Endothelial cell of umbilical vein (primary cell): ENCODE data around the gene INPP4B. TPM values are rescaled to one million over a fixed set of nuclear protein-coding genes. Genes with fewer than 3 reads are reported as not detected.

Experiments
- BruUV-seq: library from RNA; stranded (reverse); fragments of 400-500 nt; replicated peaks from 2 replicates; lab custom pipeline; 2021; lab: Mats Ljungman, UMichigan
- CTCF ChIA-PET: fragments of 300-600, 350-600 bp; sonication (Branson Sonifier 250); formaldehyde crosslinking; loops from one replicate; lab custom pipeline; 2021; ENCODE audit warnings: antibody characterized with exemption, inconsistent platforms; lab: Charles Lee
- POLR2A ChIA-PET: fragments of 300-600, 350-600 bp; sonication (Branson Sonifier 250); formaldehyde crosslinking; loops from one replicate; lab custom pipeline; 2021; ENCODE audit warnings: antibody characterized with exemption, inconsistent platforms; lab: Charles Lee
- DNase-seq: peaks from one replicate; pipeline ENCODE4 v3.0.0-alpha.2; 2011; ENCODE audit warnings: low read depth, low spot score
- FAIRE-seq: peaks from 2 replicates; lab custom pipeline; 2011; peaks lifted over from hg19 to GRCh38; lab: Jason Lieb, UNC
- H2AFZ ChIP-seq: 2 replicates; pipeline ENCODE4 v1.6.0; 2012; ENCODE audit warnings: low read depth, low read length, control low read depth, inconsistent platforms
- H3K27ac ChIP-seq: 2 replicates; pipeline ENCODE4 v1.5.1; 2011; ENCODE audit warnings: low read depth, mild to moderate bottlenecking, control low read depth, low read length, moderate library complexity; ENCODE audit not compliant: insufficient read depth
- H3K27me3 ChIP-seq, 2 experiments: 2 replicates each; pipeline versions ENCODE4 v1.6.0 to v1.6.1; 2011; ENCODE audit warnings: low read length in 2 of 2, mixed read lengths in 1 of 2; ENCODE audit not compliant: control insufficient read depth in 2 of 2, insufficient read depth in 2 of 2
- H3K36me3 ChIP-seq, 2 experiments: 2 replicates in 1 of 2; 3 replicates in 1 of 2; pipeline ENCODE4 v1.5.1; 2011; ENCODE audit warnings: low read length in 2 of 2, mild to moderate bottlenecking in 1 of 2, moderate library complexity in 1 of 2; ENCODE audit not compliant: control insufficient read depth in 2 of 2, insufficient read depth in 2 of 2; ENCODE audit errors: extremely low read depth in 1 of 2
- H3K4me1 ChIP-seq: 3 replicates; pipeline ENCODE4 v1.5.1; 2011; ENCODE audit warnings: mild to moderate bottlenecking, low read length; ENCODE audit not compliant: control insufficient read depth, insufficient read depth; ENCODE audit errors: extremely low read depth
- H3K4me2 ChIP-seq: 2 replicates; pipeline ENCODE4 v1.6.1; 2011; ENCODE audit warnings: low read length, control low read depth, mixed read lengths; ENCODE audit not compliant: insufficient read depth
- H3K4me3 ChIP-seq, 3 experiments: fragments of 200-600 bp in 1 of 3; sonication (generic), shearing (Covaris generic) in 1 of 3; replicated peaks in 1 of 3; 2 replicates each; pipeline ENCODE4 v1.5.1; 2011 to 2016; ENCODE audit warnings: control low read depth in 3 of 3, low read length in 3 of 3, mild to moderate bottlenecking in 2 of 3, inconsistent platforms in 1 of 3, low read depth in 1 of 3, moderate library complexity in 1 of 3; ENCODE audit not compliant: insufficient read depth in 1 of 3
- H3K79me2 ChIP-seq: 2 replicates; pipeline ENCODE4 v1.6.0; 2012; ENCODE audit warnings: low read length, inconsistent platforms; ENCODE audit not compliant: control insufficient read depth, insufficient read depth
- H3K9ac ChIP-seq: replicated peaks from 2 replicates; pipeline ENCODE3; 2011; ENCODE audit warnings: low read length, control low read depth; ENCODE audit not compliant: insufficient read depth; ENCODE audit errors: extremely low read depth
- H3K9me1 ChIP-seq: replicated peaks from 3 replicates; pipeline ENCODE4 v1.6.0; 2011; ENCODE audit warnings: mild to moderate bottlenecking, low read length; ENCODE audit not compliant: control insufficient read depth, insufficient read depth; ENCODE audit errors: extremely low read depth
- H3K9me3 ChIP-seq: replicated peaks from 2 replicates; pipeline ENCODE4 v1.5.1; 2012; ENCODE audit warnings: low read length, inconsistent platforms; ENCODE audit not compliant: control insufficient read depth, insufficient read depth
- H4K20me1 ChIP-seq: replicated peaks from 2 replicates; pipeline ENCODE3; 2011; ENCODE audit warnings: mild to moderate bottlenecking, low read length; ENCODE audit not compliant: control insufficient read depth, insufficient read depth; ENCODE audit errors: extremely low read depth
- CTCF ChIP-seq, 2 donors: IDR thresholded peaks; 1 replicate in 1 of 2; 2 replicates in 1 of 2; pipeline ENCODE4 v1.5.1; 2011; ENCODE audit warnings: low read length in 2 of 2, mild to moderate bottlenecking in 2 of 2, moderate library complexity in 2 of 2, control low read depth in 1 of 2, inconsistent platforms in 1 of 2, low read depth in 1 of 2; ENCODE audit not compliant: insufficient read depth in 1 of 2; ENCODE audit errors: extremely low read depth in 1 of 2
- EZH2 ChIP-seq: IDR thresholded peaks from 2 replicates; pipeline ENCODE4 v1.6.1; 2012; ENCODE audit warnings: borderline replicate concordance, low read depth, mild to moderate bottlenecking, moderate library complexity, low read length, inconsistent platforms; ENCODE audit not compliant: severe bottlenecking
- FOS ChIP-seq: IDR thresholded peaks from 2 replicates; pipeline ENCODE4 v1.6.1; 2011; ENCODE audit warnings: mild to moderate bottlenecking, low read length, moderate library complexity, borderline replicate concordance; ENCODE audit not compliant: insufficient read depth
- GATA2 ChIP-seq: IDR thresholded peaks from 2 replicates; pipeline ENCODE4 v1.7.0; 2011; ENCODE audit warnings: low read depth, mild to moderate bottlenecking, moderate library complexity, mixed read lengths, low read length; ENCODE audit not compliant: insufficient read length, insufficient read depth
- JUN ChIP-seq: IDR thresholded peaks from 2 replicates; pipeline ENCODE4 v1.6.1; 2011; ENCODE audit warnings: borderline replicate concordance, low read depth; ENCODE audit not compliant: insufficient read length, insufficient read depth
- MAX ChIP-seq: IDR thresholded peaks from 2 replicates; pipeline ENCODE4 v1.6.1; 2011; ENCODE audit not compliant: insufficient read depth, insufficient read length
- MYC ChIP-seq: IDR thresholded peaks from one replicate; pipeline ENCODE4 v1.6.1; 2011; ENCODE audit warnings: mild to moderate bottlenecking, low read depth, low read length
- POLR2A ChIP-seq: IDR thresholded peaks from 2 replicates; pipeline ENCODE4 v1.6.1; 2012; ENCODE audit warnings: low read depth, mild to moderate bottlenecking, control low read depth, low read length
- POLR2AphosphoS5 ChIP-seq: IDR thresholded peaks from 2 replicates; pipeline ENCODE4 v1.6.1; 2012; ENCODE audit warnings: low read depth, mild to moderate bottlenecking, control low read depth, low read length, moderate library complexity; ENCODE audit not compliant: insufficient read depth
- dilution Hi-C: fragments of 300-500 bp; cut with MboI; formaldehyde crosslinking; loops from one replicate; pipeline ENCODE4 v1.15.0; 2019; ENCODE audit warnings: low sequenced_read_pairs; ENCODE audit not compliant: extremely low pct_ligation_motif_present
- intact Hi-C: fragments of 100-400 bp; cut with micrococcal nuclease; formaldehyde crosslinking; loops from one replicate; pipeline ENCODE4 v1.10.0; 2022
- polyA plus RNA-seq, 4 experiments: library from polyadenylated mRNA; depleted of rRNA in 3 of 4; stranded (reverse) in 3 of 4; unstranded in 1 of 4; fragments of >200 nt; gene quantifications; 2 replicates each; pipeline versions ENCODE4 v1.2.1 to v1.2.3, GENCODE V29; 2011 to 2012; ENCODE audit warnings: missing spikeins in 1 of 4
- total RNA-seq: library from RNA; stranded (reverse); gene quantifications from 2 replicates; pipeline ENCODE4 v1.2.3, GENCODE V29; 2021

Gene INPP4B
- total and polyA plus RNA-seq, 2 donors (not counting 3 experiments of a cell fraction or from before 2014, with no cell fraction given), result 0.41 to 3.1 TPM

GRCh38 chr4:142861351-142861750, 15.2 kb upstream of the INPP4B start:
- no peaks in the 10 kb centered on the region for H3K4me1 ChIP-seq
- H3K9me1 ChIP-seq, result no peaks in the 10 kb centered on the region
- no TSS peak for BruUV-seq
- no peak overlapping the region for H3K9ac ChIP-seq
- H3K4me3 ChIP-seq, result no peak overlapping the region
- no peaks in the 10 kb centered on the region for H3K9me3 ChIP-seq
- no peaks in the 10 kb centered on the region for H3K36me3 ChIP-seq
- H3K27ac ChIP-seq, result no peak overlapping the region
- intact Hi-C loops (no loop called here), dilution Hi-C loops (no loop called here)
- peaks cover under 1 to 2% of the 10 kb centered on the region in 2 experiments for H3K27me3 ChIP-seq
- no peaks in the 10 kb centered on the region for H4K20me1 ChIP-seq
- CTCF ChIA-PET, result no interaction called here
- DNase-seq (no peak), FAIRE-seq (no peak)
- no peaks in the 10 kb centered on the region for H3K79me2 ChIP-seq
- no peak for TF ChIP-seq FOS
- no peak for TF ChIP-seq POLR2A
- TF ChIP-seq JUN, result no peak
- no peak for TF ChIP-seq MYC
- TF ChIP-seq CTCF (IDR thresholded peaks at IDR 0.05; ENCODE audit: extremely low read depth in 1 of 2, insufficient read depth in 1 of 2, low read depth in 1 of 2, low read length in 2 of 2), result no peak
- TF ChIP-seq MAX, result no peak
- TF ChIP-seq EZH2, result no peak
- TF ChIP-seq POLR2AphosphoS5, result no peak
- TF ChIP-seq GATA2, result no peak
- H3K4me2 ChIP-seq, result no peak overlapping the region
- POLR2A ChIA-PET, result no interaction called here
- no peak overlapping the region for H2AFZ ChIP-seq
